Measurements from ENCODE around the gene SLC41A3. TPM values are rescaled to one million over a fixed set of nuclear protein-coding genes. Genes with fewer than 3 reads are reported as not detected.

SLC41A3 gene
- total RNA-seq, 1 donor from 2014 or later = 31.6 TPM

GRCh38 chr3:126036056-126036549 lies 47.8 kb downstream of the SLC41A3 start:
- H3K36me3 ChIP-seq (ENCODE audit: insufficient read depth, low read length) = no peaks in the 10 kb centered on the region
- peaks cover 10% of the 10 kb centered on the region for H3K4me1 Mint-ChIP-seq (ENCODE audit: low read depth, unreplicated experiment)
- no peak for DNase-seq (ENCODE audit: low read depth)
- no peaks in the 10 kb centered on the region for H3K27me3 ChIP-seq (ENCODE audit: insufficient read depth, low read length)
- H3K27ac Mint-ChIP-seq (ENCODE audit: unreplicated experiment) = no peak overlapping the region
- TF ChIP-seq EZH2 (IDR thresholded peaks at IDR 0.05; ENCODE audit: insufficient read depth, low read length) (no peak), CTCF (IDR thresholded peaks at IDR 0.05; ENCODE audit: insufficient read depth, low read depth, low read length) (no peak)
- no peak overlapping the region for H3K9ac ChIP-seq (ENCODE audit: low read length)
- H3K4me3 Mint-ChIP-seq (ENCODE audit: unreplicated experiment) = no peak overlapping the region
- FAIRE-seq = no peak
- H3K4me3 ChIP-seq (ENCODE audit: insufficient read depth, low read depth, low read length) = no peak overlapping the region
- peaks cover 3% of the 10 kb centered on the region for H3K9me3 ChIP-seq (ENCODE audit: insufficient read depth, low read depth, low read length)
- H2AFZ ChIP-seq (ENCODE audit: low read depth, low read length) = no peak overlapping the region
- H3K4me2 ChIP-seq (ENCODE audit: low read length) = no peak overlapping the region
- peaks cover 19% of the 10 kb centered on the region for H3K9me3 Mint-ChIP-seq (ENCODE audit: unreplicated experiment)
- H3K27me3 Mint-ChIP-seq (ENCODE audit: low read depth, unreplicated experiment) = no peaks in the 10 kb centered on the region
- peaks cover 44% of the 10 kb centered on the region for H3K36me3 Mint-ChIP-seq (ENCODE audit: low read depth, unreplicated experiment)
- peaks cover 6% of the 10 kb centered on the region for H4K20me1 ChIP-seq (ENCODE audit: insufficient read depth, low read length)
- H3K27ac ChIP-seq (ENCODE audit: low read depth, low read length) = no peak overlapping the region
- no peaks in the 10 kb centered on the region for H3K4me1 ChIP-seq (ENCODE audit: insufficient read depth, low read length)
- no peaks in the 10 kb centered on the region for H3K79me2 ChIP-seq (ENCODE audit: insufficient read depth, low read length)

GRCh38 chr3:126035362-126036050 lies 48.4 kb downstream of the SLC41A3 start:
- no peak overlapping the region for H3K4me3 ChIP-seq (ENCODE audit: insufficient read depth, low read depth, low read length)
- no peaks in the 10 kb centered on the region for H3K27me3 Mint-ChIP-seq (ENCODE audit: low read depth, unreplicated experiment)
- no peak overlapping the region for H3K9ac ChIP-seq (ENCODE audit: low read length)
- no peaks in the 10 kb centered on the region for H3K27me3 ChIP-seq (ENCODE audit: insufficient read depth, low read length)
- H3K9me3 Mint-ChIP-seq (ENCODE audit: unreplicated experiment) = peaks cover 19% of the 10 kb centered on the region
- H2AFZ ChIP-seq (ENCODE audit: low read depth, low read length) = no peak overlapping the region
- peaks cover 3% of the 10 kb centered on the region for H3K9me3 ChIP-seq (ENCODE audit: insufficient read depth, low read depth, low read length)
- peaks cover 44% of the 10 kb centered on the region for H3K36me3 Mint-ChIP-seq (ENCODE audit: low read depth, unreplicated experiment)
- no peak overlapping the region for H3K27ac Mint-ChIP-seq (ENCODE audit: unreplicated experiment)
- FAIRE-seq (no peak), DNase-seq (ENCODE audit: low read depth) (no peak)
- peaks cover 6% of the 10 kb centered on the region for H4K20me1 ChIP-seq (ENCODE audit: insufficient read depth, low read length)
- H3K4me1 Mint-ChIP-seq (ENCODE audit: low read depth, unreplicated experiment) = peaks cover 10% of the 10 kb centered on the region
- no peaks in the 10 kb centered on the region for H3K36me3 ChIP-seq (ENCODE audit: insufficient read depth, low read length)
- H3K79me2 ChIP-seq (ENCODE audit: insufficient read depth, low read length) = no peaks in the 10 kb centered on the region
- no peak overlapping the region for H3K27ac ChIP-seq (ENCODE audit: low read depth, low read length)
- H3K4me3 Mint-ChIP-seq (ENCODE audit: unreplicated experiment) = no peak overlapping the region
- no peak overlapping the region for H3K4me2 ChIP-seq (ENCODE audit: low read length)
- no peak for TF ChIP-seq CTCF (IDR thresholded peaks at IDR 0.05; ENCODE audit: insufficient read depth, low read depth, low read length)
- no peak for TF ChIP-seq EZH2 (IDR thresholded peaks at IDR 0.05; ENCODE audit: insufficient read depth, low read length)
- no peaks in the 10 kb centered on the region for H3K4me1 ChIP-seq (ENCODE audit: insufficient read depth, low read length)
